Measurements from ENCODE around the gene LEMD1.

- TF ChIP-seq, protein P1, sequence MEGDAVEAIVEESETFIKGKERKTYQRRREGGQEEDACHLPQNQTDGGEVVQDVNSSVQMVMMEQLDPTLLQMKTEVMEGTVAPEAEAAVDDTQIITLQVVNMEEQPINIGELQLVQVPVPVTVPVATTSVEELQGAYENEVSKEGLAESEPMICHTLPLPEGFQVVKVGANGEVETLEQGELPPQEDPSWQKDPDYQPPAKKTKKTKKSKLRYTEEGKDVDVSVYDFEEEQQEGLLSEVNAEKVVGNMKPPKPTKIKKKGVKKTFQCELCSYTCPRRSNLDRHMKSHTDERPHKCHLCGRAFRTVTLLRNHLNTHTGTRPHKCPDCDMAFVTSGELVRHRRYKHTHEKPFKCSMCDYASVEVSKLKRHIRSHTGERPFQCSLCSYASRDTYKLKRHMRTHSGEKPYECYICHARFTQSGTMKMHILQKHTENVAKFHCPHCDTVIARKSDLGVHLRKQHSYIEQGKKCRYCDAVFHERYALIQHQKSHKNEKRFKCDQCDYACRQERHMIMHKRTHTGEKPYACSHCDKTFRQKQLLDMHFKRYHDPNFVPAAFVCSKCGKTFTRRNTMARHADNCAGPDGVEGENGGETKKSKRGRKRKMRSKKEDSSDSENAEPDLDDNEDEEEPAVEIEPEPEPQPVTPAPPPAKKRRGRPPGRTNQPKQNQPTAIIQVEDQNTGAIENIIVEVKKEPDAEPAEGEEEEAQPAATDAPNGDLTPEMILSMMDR (IDR thresholded peaks at IDR 0.05), result no peak
- no peak for TF ChIP-seq POLR2A (IDR thresholded peaks at IDR 0.05)
These were observed 20.3 kb upstream of the LEMD1 start for GRCh38 chr1:205442051-205442725.
